ENCODE results near the gene OTOP2.

DNA sequence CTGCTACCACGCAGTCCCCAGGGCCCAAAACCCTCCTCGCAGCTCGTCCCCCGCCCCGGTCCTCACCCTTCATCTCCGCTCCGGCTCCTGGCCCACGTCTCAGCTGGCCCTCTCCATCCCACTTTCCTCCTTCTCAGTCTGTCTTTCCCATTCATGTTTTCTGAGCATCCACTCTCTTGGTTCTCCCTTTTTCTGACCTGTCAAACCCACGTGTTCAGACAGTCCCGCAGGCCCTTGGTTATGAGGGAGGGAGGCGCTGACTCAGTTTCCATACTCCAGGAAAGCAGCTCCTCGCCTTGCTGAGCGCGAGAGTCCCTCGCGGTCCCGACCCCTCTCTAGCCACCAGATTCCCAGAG, 48.9 kb downstream of the OTOP2 start:
- TF ChIP-seq CTCF (IDR thresholded peaks at IDR 0.05) (no peak), EP300 (IDR thresholded peaks at IDR 0.05) (no peak), POLR2A (IDR thresholded peaks at IDR 0.05; ENCODE audit: low read depth) (no peak)

All from esophagus muscularis mucosa (tissue), 4 donors.